ENCODE data around the gene KMO.

KMO gene

DNA sequence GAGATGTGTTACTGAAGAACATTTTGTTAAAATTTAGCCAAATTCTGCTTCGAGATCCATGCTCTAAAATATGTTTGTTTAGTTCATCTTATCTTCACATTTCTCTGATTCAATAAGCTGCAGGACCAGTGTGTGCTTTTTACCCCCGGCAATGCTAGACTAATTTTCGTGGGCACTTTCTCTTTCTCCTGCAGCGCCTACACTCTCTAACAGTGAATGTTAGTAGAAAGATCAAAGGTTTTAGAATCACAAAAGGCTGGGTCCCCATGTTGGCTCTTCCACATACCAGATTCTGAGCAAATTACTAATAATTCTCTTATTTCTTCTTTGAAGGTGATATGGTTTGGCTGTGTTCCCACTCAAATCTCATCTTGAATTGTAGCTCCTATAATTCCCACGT lies 99.5 kb downstream of the KMO start:
- no peak for DNase-seq

DNA sequence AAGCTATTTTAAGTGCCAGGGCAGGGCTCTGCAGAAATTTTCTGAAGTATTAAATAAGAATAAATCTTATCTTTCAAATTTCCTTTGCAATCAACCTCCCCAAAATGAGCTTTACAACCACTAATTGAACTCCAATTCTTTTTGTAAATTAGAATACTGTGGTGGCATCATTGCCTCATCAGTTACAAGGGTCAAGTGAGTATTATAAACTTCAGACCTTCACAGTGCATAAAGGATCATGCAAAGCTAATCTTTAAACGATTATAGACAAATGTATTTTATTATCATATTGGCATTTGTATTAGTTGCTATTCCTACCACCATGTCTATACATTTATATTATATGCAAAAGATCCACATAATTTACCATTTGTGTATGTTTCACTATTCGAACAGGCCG lies 100.8 kb downstream of the KMO start:
- DNase-seq, result no peak

DNA sequence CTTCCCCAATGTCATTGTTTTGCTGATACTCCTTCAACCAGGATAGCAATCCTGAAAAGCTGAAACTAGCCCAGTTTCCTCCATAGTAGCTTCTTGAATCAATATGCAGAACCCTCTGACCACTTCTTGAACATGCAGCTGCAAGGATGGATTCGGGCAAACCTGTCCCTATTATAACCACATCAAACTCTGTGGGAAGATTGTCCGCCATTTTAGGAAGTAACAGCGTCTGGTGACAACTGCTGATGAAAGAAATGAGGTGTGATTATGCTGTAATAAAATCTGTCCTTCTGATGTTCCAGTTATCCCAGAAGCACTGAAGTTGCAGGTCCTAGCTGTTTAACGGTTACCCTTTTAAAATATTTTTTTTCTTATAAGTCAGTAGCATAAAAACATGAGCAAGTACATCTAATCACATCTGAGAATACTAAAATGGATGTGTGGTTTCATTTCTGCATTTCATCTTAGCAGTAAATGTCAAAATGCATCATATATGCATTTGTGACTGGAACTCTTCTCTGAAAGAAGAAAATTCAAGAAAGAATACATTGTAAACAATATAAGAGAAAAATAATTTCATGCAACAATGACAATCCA lies 103.5 kb downstream of the KMO start:
- no peak for DNase-seq

DNA sequence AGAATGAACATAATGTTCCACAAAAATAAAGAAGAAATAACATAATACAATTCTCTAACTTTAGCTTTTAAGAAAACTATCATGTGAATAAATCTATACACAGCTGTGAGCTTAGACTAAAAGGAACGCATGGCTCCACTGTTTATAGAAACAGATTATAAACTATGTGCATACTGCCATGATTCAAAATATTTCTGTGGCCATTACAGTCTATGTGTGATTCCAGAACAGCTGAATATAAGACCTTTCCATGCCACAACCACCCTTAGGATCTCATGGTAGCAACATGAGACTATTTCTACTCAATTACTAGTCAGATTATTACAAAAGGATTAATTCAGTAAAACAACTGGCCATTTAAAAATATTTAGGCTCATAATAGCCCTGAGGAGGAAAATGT lies 104.1 kb downstream of the KMO start:
- no peak for DNase-seq

DNA sequence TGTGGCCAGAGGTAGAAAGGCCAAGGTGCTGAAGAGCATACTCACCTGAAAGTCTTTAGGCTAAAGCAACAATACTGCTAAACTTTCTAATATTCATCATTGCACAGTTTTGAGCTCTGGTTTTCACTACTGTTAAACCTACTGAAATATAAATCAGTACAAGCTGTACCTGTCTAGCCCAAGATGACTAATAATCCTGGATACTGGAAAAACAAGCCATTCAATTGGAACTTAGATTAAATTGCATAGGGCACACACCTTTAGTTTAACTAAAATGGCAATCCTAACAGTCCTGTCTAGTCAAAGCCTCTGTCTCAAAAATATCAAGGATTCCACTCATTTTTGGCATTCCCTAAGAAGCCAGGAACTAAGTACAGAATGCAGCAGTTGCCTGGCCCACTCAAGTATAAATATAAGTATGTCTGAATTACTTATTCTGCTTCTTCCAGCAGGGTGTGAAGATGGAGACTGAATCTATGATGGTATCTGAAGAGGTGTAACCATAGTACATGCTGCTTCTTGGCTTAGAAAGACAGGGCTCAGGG lies 104.9 kb downstream of the KMO start:
- no peak for DNase-seq

DNA sequence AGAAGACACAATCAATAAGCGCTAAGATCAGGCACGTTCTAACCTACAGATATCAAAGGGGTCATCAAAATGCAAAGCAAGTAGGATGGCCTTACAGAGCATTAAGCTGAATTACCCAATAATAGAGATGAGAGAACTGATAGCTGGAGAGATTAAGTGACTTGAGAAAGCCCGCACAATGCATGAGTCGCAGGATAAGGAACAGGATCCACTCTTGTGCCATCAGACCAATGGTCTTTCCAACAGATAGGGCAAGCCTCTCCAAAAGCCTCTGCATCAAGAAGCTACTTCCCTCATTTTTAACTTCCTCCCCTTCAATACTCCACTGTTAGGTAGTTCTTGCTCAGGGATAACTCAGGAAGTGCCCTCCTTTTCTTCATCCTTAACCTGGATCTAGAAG lies 105.4 kb downstream of the KMO start:
- no peak for DNase-seq

DNA sequence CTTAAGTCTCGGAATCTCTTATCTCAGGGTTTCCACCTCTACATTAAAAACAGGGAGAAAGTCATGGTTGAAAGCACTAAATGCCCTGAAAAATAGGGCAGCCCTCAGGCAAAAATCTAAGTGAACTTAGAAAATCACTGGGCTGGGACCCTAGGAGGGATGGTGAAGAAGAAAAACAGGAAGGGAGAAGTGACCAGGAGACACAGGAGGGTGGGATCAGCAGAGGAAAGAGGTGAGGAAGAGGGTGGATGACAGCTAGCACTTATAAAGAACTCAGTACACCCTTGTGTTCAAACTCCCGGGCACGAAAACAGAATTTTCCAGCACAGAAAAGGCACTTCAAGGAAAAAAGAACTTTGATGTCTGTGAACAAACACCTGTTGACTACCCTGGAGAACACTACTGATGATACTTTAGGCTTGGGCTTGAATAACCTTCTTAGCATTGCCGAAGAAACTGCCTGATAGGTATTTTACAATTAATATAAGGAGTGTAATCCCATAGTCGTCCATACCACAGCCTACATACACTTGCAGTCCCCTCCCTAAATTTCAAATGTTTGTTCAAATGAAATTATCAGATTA lies 106.0 kb downstream of the KMO start:
- DNase-seq, result no peak

DNA sequence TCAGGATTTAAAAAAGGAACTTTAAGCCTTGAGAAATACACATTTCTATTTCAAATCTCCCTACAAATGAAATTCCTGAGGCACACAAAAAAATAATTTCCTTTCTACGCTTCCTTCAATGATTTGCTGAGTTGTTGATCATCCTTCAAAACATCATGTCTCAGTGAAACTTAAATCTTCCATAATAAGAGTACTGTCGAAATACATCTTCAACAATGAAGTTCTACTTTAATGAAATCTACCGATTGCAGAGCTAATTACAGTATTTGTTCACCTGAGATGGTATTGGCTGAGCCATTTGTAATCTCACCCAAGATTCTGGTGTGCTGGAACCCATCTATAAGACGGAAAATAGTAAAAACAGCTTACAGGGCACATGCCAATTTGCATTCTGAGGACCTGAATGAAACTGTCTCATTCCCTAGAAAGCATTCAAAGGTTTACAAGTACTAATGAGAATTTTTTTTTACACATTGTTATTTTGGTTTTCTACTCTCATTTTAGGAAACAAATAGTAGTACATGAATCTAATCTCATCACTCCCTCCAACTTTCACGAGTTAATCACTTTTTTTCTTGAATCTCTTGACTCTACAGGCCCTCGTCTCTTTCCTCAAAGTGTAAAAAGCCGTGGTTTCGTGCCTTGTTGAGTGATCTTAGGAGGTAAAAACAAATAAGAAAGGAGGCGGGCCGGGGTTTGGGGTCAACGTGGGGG lies 106.9 kb downstream of the KMO start:
- no peak for DNase-seq

DNA sequence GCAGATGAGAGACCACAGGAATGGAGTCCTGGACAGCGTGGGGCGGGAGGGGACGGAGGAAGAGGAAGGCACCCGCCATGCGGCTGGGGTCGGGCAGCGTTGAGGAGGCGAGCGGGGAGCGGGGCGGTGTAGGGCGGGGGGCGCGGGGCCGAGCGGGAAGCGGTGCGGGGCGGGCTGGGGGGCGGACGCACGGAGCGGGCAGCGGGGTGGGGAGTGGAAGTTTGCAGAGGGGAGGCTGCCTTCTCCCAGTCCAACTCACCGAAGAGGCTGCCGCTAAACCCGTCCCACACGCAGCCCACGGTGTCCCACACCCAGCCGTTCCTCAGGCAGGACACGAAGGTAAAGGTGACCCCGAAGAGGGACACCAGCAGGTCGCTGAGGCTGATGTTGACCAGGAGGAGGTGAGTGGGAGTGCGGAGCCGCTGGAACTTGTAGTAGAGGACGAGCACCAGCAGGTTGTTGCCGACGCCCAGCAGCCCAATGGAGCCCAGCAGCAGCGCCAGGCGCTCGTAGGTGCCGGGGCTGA lies 107.5 kb downstream of the KMO start:
- DNase-seq, result no peak

DNA sequence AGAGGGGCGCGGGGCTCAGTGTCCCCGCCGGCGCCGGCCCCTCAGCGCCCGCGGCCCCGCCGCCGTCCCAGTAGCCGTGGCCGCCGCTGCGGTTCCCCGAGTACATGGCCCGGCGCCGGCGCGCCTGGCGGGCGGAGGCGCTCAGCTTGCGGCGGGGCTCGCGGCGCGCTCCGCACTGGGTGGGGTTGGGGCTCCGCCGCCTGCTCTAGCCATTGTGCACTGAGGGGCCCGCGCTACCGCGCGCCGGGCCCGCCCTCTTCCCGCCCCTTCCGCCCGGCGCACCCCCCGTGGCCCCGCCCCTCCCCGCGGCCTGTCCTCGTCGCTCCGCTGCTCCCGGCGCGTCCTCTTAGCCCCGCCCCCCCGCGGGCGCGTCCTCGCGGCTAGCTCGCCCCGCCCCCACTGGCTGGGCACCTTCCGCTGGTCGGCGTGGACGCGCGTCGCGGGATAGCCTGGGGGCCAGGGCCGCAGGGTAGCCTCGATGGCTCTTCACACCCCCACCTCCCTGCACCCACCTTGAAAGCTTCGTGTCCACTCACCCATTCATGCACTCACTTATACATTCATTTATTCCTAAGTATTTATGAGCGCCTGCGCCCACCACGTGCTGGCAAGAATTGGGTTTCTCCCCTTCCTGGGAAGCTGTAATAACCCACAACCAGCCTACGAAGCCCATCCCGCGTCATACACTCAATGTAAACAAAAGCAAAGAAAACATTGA lies 108.1 kb downstream of the KMO start, which contains the start of the genes CHML and OPN3:
Gene CHML (minus strand): TSS at position 221 of the 718 bp plus-strand sequence. CDS start 4,603 bp downstream, outside the sequence.
Gene OPN3 (minus strand): TSS at position 221 of the 718 bp plus-strand sequence. CDS start 115 bp downstream, at position 106.
- peak; percentile 71 for DNase-seq

DNA sequence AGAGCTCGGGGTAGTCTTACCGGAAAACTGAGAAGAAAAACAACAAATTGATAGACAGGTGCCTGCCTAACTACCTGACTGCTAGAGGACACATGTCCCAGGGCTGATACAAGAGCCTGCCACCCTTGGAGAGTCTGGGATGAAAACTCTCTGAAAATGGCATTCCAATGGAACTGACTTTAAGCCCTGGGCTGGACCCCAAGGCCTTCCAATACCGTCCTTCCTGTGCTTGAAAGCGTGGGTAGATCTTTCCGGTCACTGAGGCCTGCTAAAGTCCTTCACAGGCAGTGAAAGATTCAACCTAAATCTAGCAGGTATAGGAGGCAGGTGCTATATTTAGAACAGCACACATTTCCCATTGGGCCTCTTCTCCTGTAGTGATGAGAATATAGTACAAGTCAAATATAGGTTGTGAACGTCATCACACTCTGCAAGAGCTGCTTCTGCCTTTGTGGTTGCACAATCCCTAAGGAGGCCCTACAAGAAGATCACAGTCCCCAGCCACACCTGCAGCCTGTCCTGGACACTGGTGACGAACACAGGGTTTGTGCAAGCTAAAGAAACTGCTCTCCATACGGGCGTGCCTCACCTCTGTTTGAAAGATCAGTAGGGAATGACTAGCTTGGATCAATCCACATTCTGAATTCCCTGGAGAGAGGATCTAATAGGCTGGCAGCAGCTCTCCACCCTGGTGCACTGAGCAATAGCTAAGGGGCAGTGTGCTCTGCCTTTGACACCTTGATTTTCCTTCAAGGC lies 108.9 kb downstream of the KMO start:
- no peak for DNase-seq

DNA sequence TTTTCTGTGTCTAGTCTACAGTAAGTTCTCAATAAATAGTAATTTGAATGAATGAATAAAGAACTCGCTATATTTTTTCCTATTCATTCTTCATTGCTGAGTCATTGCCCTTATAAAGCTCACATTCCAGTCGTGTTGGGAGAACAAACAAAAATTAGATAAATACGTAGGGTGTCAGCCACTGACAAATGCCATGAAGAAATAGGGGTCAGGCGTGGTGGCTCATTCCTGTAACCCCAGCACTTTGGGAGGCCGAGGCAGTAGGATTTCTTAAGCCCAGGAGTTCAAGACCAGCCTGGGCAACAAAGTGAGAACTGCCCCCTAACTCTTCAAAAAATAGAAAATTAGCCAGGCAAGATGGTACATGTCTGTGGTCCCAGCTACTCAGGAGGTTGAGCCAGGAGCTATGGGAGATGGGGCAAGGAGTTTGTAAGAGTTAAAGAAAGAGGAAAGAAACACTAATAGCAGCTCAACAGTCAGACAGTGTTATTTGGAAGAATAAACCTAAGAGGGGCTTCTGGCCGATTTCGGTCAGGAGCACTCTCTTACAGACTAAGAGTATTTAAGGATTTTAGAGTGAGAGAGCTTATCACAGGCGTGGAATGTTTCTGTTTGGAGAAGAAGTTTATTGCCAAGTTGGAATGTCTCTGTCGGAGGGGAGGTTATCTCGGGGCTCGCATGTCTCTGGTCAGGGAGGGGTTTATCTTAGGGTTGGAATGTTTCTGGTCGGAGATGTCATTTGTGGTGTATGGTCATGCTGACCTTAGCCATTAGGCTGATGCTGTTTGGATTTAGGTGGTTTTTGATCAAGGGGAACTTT lies 109.8 kb downstream of the KMO start:
- DNase-seq, result no peak

DNA sequence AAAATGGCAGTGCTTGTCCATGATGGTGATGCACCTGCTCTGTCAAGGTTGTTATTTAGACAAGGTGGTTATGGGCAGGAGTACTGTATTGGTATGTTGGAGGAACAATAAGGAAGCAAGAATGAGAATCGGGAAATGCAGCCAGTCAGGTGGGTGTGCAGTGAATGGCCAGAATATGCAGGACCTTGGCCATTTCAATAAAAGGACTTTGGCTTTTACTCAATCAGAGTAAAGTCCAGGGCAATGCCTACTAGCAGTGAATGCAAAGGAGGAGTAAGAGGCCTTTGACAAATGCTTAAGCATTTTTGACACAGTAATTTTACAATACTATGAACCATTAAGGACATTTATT lies 110.4 kb downstream of the KMO start:
- DNase-seq, result no peak

DNA sequence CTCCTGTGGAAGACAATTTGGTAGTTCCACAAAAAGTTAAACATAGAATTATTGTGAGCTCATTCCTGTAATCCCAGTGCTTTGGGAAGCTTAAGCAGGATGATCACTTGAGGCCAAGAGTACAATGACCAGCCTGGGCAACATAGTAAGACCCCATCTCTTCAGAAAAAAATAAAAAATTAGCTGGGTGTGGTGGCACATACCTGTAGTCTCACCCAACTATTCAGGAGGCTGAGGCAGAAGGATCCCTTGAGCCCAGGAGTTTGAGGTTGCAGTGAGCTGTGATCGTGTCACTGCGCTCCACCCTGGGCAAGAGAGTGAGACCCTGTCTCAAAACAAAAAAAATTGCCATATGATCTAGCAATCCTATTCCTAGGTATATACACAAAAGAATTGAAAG lies 112.1 kb downstream of the KMO start:
- no peak for DNase-seq

DNA sequence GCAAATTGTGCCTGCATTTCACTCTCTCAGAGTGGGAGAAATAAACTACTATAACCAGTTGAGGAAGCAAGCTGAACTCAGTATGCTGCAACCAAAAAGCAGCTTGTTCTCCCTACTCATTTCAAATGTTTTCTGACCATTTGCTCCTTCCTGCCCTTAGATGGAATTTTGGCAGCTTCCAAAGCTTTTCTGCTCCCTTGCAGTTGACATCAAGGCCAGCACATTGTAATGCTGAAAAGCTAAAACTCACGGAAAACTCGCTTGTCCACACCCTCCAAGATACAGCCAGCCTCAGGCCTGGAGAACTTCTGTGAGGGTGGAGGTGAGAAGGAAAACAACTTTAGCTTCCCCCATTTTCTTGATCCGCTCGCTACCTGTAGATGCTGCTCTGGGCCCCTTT lies 113.0 kb downstream of the KMO start:
- no peak for DNase-seq

All from NCI-H446 treated with DMSO at 0.1 percent for 48 hours (cell line).